HepG2 (cell line): ENCODE measurements around the gene HMGN1. TPM values are rescaled to one million over a fixed set of nuclear protein-coding genes. Genes with fewer than 3 reads are reported as not detected.

Experiments
- ATRX ChIP-seq: sonication (generic); formaldehyde crosslinking; IDR thresholded peaks from 2 replicates; pipeline ENCODE4 v1.4.0; 2020; ENCODE audit warnings: missing genetic modification reagents, borderline replicate concordance
- FOSL2 ChIP-seq: sonication (generic); formaldehyde crosslinking; IDR thresholded peaks from 2 replicates; pipeline ENCODE4 v1.4.0; 2020; ENCODE audit warnings: missing genetic modification reagents
- FOXK1 ChIP-seq: sonication (generic); formaldehyde crosslinking; IDR thresholded peaks from 2 replicates; pipeline ENCODE4 v1.4.0; 2020; ENCODE audit warnings: low read depth, missing genetic modification reagents, borderline replicate concordance
- FOXK2 ChIP-seq: fragments of 450-650 bp; IDR thresholded peaks from 2 replicates; pipeline ENCODE4 v1.6.1; 2016
- NCOA1 ChIP-seq: sonication (generic); formaldehyde crosslinking; IDR thresholded peaks from 2 replicates; pipeline ENCODE4 v1.9.0; 2021; ENCODE audit warnings: missing genetic modification reagents
- NFYB ChIP-seq: sonication (generic); formaldehyde crosslinking; IDR thresholded peaks from 2 replicates; pipeline ENCODE4 v1.4.0; 2020; ENCODE audit warnings: missing genetic modification reagents
- RBFOX2 ChIP-seq: fragments of 200-400 bp; formaldehyde crosslinking; IDR thresholded peaks from 2 replicates; pipeline ENCODE4 v1.6.1; 2017; ENCODE audit warnings: low read depth, mild to moderate bottlenecking, low read length
- RFX1 ChIP-seq: fragments of 450-650 bp; IDR thresholded peaks from 2 replicates; pipeline ENCODE4 v1.6.1; 2017
- TBL1XR1 ChIP-seq: fragments of 150-350 bp; IDR thresholded peaks from 2 replicates; pipeline ENCODE4 v1.6.1; 2014; ENCODE audit warnings: borderline replicate concordance, low read length; ENCODE audit not compliant: partially characterized antibody
- TEF ChIP-seq: sonication (generic); formaldehyde crosslinking; IDR thresholded peaks from 2 replicates; pipeline ENCODE4 v1.5.0; 2020; ENCODE audit warnings: missing genetic modification reagents
- ZBTB7B ChIP-seq: sonication (generic); formaldehyde crosslinking; IDR thresholded peaks from 2 replicates; pipeline ENCODE4 v1.4.0; 2020; ENCODE audit warnings: missing genetic modification reagents
- ZMYM4 ChIP-seq: sonication (generic); formaldehyde crosslinking; IDR thresholded peaks from 2 replicates; pipeline ENCODE4 v1.8.1; 2023; ENCODE audit warnings: mild to moderate bottlenecking, missing genetic modification reagents
- ZNF350 ChIP-seq: sonication (generic); formaldehyde crosslinking; IDR thresholded peaks from 2 replicates; pipeline ENCODE4 v1.4.0; 2020; ENCODE audit warnings: mild to moderate bottlenecking, low read depth, missing genetic modification reagents, borderline replicate concordance
- ZNF652 ChIP-seq: IDR thresholded peaks from 2 replicates; pipeline ENCODE4 v1.6.1; 2016; ENCODE audit warnings: low read depth, borderline replicate concordance
- ZNF740 ChIP-seq: sonication (generic); formaldehyde crosslinking; IDR thresholded peaks from 2 replicates; pipeline ENCODE4 v1.4.0; 2020; ENCODE audit warnings: missing genetic modification reagents
- ZNF772 ChIP-seq: sonication (generic); formaldehyde crosslinking; IDR thresholded peaks from 2 replicates; pipeline ENCODE4 v1.5.0; 2020; ENCODE audit warnings: mild to moderate bottlenecking, missing genetic modification reagents
- ZNF775 ChIP-seq: sonication (generic); formaldehyde crosslinking; IDR thresholded peaks from 2 replicates; pipeline ENCODE4 v1.4.0; 2020; ENCODE audit warnings: missing genetic modification reagents, mild to moderate bottlenecking, moderate library complexity, borderline replicate concordance
- ZSCAN30 ChIP-seq: sonication (generic); formaldehyde crosslinking; IDR thresholded peaks from 2 replicates; pipeline ENCODE4 v1.5.0; 2020; ENCODE audit warnings: mild to moderate bottlenecking, missing genetic modification reagents
- polyA plus RNA-seq, 8 experiments: library from polyadenylated mRNA; depleted of rRNA in 3 of 8; stranded (reverse) in 7 of 8; unstranded in 1 of 8; fragments of >200 nt; fragmentation: Illumina TruSeq in 4 of 8; extraction: Trizol in 4 of 8; gene quantifications; 2 replicates each; pipeline versions ENCODE4 v1.2.1 to v1.2.3, GENCODE V29; 2011 to 2016; ENCODE audit warnings: low read depth in 4 of 8, missing spikeins in 1 of 8, mixed read lengths in 1 of 8; ENCODE audit not compliant: insufficient read depth in 1 of 8
- total RNA-seq, 5 experiments: library from RNA; depleted of rRNA; stranded (reverse); fragments of >200 nt; fragmentation: Illumina TruSeq; extraction: Trizol; gene quantifications; 2 replicates each; pipeline ENCODE4 v1.2.3, GENCODE V29; 2016; ENCODE audit warnings: low read depth in 1 of 5
- TF ChIP-seq, protein P1 (sequence below): sonication (generic); formaldehyde crosslinking; IDR thresholded peaks from 2 replicates; pipeline ENCODE4 v1.5.0; 2020; ENCODE audit warnings: mild to moderate bottlenecking, missing genetic modification reagents, moderate library complexity
- TF ChIP-seq, protein P2 (sequence below): sonication (generic); formaldehyde crosslinking; IDR thresholded peaks from 2 replicates; pipeline ENCODE4 v1.8.0; 2022; ENCODE audit warnings: mild to moderate bottlenecking, missing genetic modification reagents, moderate library complexity
- TF ChIP-seq, protein P3 (sequence below): sonication (generic); formaldehyde crosslinking; IDR thresholded peaks from 2 replicates; pipeline ENCODE4 v1.5.0; 2020; ENCODE audit warnings: missing genetic modification reagents, mild to moderate bottlenecking, borderline replicate concordance
- TF ChIP-seq, protein P4 (sequence below): sonication (generic); formaldehyde crosslinking; IDR thresholded peaks from 2 replicates; pipeline ENCODE4 v1.4.0; 2020; ENCODE audit warnings: missing genetic modification reagents
- TF ChIP-seq, protein P5 (sequence below): sonication (generic); formaldehyde crosslinking; IDR thresholded peaks from 2 replicates; pipeline ENCODE4 v1.4.0; 2020; ENCODE audit warnings: mild to moderate bottlenecking, missing genetic modification reagents

The HMGN1 gene
- total and polyA plus RNA-seq, 2 of the 13 experiments (the other 11 are each of a cell fraction or from before 2014, with no cell fraction given), result 104 to 286 TPM

- TF ChIP-seq, protein P1, sequence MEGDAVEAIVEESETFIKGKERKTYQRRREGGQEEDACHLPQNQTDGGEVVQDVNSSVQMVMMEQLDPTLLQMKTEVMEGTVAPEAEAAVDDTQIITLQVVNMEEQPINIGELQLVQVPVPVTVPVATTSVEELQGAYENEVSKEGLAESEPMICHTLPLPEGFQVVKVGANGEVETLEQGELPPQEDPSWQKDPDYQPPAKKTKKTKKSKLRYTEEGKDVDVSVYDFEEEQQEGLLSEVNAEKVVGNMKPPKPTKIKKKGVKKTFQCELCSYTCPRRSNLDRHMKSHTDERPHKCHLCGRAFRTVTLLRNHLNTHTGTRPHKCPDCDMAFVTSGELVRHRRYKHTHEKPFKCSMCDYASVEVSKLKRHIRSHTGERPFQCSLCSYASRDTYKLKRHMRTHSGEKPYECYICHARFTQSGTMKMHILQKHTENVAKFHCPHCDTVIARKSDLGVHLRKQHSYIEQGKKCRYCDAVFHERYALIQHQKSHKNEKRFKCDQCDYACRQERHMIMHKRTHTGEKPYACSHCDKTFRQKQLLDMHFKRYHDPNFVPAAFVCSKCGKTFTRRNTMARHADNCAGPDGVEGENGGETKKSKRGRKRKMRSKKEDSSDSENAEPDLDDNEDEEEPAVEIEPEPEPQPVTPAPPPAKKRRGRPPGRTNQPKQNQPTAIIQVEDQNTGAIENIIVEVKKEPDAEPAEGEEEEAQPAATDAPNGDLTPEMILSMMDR, result no peak
- TF ChIP-seq FOXK2, result no peak
- TF ChIP-seq ZNF775 (CRISPR knock-in tag), result no peak
- TF ChIP-seq, protein P2, sequence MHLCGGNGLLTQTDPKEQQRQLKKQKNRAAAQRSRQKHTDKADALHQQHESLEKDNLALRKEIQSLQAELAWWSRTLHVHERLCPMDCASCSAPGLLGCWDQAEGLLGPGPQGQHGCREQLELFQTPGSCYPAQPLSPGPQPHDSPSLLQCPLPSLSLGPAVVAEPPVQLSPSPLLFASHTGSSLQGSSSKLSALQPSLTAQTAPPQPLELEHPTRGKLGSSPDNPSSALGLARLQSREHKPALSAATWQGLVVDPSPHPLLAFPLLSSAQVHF (CRISPR knock-in tag), result no peak
- no peak for TF ChIP-seq NCOA1 (CRISPR knock-in tag)
- TF ChIP-seq, protein P3, sequence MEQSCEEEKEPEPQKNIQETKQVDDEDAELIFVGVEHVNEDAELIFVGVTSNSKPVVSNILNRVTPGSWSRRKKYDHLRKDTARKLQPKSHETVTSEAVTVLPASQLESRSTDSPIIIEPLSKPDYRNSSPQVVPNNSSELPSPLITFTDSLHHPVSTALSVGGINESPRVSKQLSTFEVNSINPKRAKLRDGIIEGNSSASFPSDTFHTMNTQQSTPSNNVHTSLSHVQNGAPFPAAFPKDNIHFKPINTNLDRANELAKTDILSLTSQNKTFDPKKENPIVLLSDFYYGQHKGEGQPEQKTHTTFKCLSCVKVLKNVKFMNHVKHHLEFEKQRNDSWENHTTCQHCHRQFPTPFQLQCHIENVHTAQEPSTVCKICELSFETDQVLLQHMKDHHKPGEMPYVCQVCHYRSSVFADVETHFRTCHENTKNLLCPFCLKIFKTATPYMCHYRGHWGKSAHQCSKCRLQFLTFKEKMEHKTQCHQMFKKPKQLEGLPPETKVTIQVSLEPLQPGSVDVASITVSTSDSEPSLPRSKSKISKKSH (CRISPR knock-in tag), result no peak
- TF ChIP-seq ZMYM4 (CRISPR knock-in tag), result peak; percentile 55
- TF ChIP-seq ZNF772, result no peak
- TF ChIP-seq ZSCAN30 (CRISPR knock-in tag), result no peak
- 0 out of 2 replicates have a peak, but pooled peaks have one; percentile 24 for TF ChIP-seq ZBTB7B (CRISPR knock-in tag)
- no peak for TF ChIP-seq ATRX (CRISPR knock-in tag)
- TF ChIP-seq ZNF350 (CRISPR knock-in tag), result no peak
- no peak for TF ChIP-seq RFX1
- TF ChIP-seq TBL1XR1, result peak; percentile 3
- TF ChIP-seq ZNF652 (CRISPR knock-in tag), result no peak
- peak; percentile 92 for TF ChIP-seq NFYB (CRISPR knock-in tag)
- peak; percentile 63; the same call in 1 of the 2 replicates for TF ChIP-seq ZNF740 (CRISPR knock-in tag)
- TF ChIP-seq, protein P4, sequence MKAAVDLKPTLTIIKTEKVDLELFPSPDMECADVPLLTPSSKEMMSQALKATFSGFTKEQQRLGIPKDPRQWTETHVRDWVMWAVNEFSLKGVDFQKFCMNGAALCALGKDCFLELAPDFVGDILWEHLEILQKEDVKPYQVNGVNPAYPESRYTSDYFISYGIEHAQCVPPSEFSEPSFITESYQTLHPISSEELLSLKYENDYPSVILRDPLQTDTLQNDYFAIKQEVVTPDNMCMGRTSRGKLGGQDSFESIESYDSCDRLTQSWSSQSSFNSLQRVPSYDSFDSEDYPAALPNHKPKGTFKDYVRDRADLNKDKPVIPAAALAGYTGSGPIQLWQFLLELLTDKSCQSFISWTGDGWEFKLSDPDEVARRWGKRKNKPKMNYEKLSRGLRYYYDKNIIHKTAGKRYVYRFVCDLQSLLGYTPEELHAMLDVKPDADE (CRISPR knock-in tag), result no peak
- TF ChIP-seq RBFOX2, result 0 out of 2 replicates have a peak, but pooled peaks have one; percentile 52
- TF ChIP-seq, protein P5, sequence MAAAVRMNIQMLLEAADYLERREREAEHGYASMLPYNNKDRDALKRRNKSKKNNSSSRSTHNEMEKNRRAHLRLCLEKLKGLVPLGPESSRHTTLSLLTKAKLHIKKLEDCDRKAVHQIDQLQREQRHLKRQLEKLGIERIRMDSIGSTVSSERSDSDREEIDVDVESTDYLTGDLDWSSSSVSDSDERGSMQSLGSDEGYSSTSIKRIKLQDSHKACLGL (CRISPR knock-in tag), result no peak
- TF ChIP-seq TEF (CRISPR knock-in tag), result no peak
- TF ChIP-seq FOSL2, result no peak
- TF ChIP-seq FOXK1 (CRISPR knock-in tag), result peak; percentile 43; the same call in 1 of the 2 replicates
Measured at GRCh38 chr21:39312112-39313041, 36.5 kb downstream of the HMGN1 start (continued).
